ENCODE data around the gene FRMD5.

Gene FRMD5

DNA sequence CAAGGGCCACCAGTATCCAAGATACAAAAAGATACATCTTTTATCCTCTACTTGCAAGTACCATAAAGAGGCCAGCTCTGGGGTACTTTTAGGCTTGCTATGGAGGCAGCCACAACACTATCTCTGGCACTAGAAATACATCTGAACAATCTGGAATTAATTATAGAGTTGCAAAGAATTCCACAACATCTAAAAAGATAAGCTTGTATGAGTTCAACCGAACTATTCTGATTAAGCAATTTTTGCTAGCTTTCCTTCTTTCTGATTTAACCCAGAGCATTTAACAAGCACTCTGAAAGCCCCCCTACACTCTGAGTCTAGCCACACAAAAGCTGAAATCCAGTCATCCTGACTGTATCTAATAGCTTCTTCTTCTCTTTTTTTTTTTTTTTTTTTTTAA is 95.4 kb downstream of the FRMD5 start:
- no peak for ATAC-seq (ENCODE audit: insufficient read depth, low read depth)
- no peaks in the 10 kb centered on the region for H3K36me3 ChIP-seq (ENCODE audit: insufficient read depth, low read length)
- no peaks in the 10 kb centered on the region for H4K20me1 ChIP-seq (ENCODE audit: insufficient read depth, low read length)
- H3K9me3 ChIP-seq (ENCODE audit: insufficient read depth, low read length, severe bottlenecking), result no peaks in the 10 kb centered on the region
- no peak overlapping the region for H3K9ac ChIP-seq (ENCODE audit: low read depth, low read length)
- no peak for DNase-seq
- H3K4me2 ChIP-seq (ENCODE audit: insufficient read depth, low read length), result no peak overlapping the region
- H3K4me1 ChIP-seq (ENCODE audit: insufficient read depth, low read length), result no peaks in the 10 kb centered on the region
- no peak overlapping the region for H3K4me3 ChIP-seq (ENCODE audit: low read depth in 1 of 2, low read length in 2 of 2)
- TF ChIP-seq CTCF (IDR thresholded peaks at IDR 0.05; ENCODE audit: borderline replicate concordance, extremely low read depth, low read length, poor library complexity, severe bottlenecking) (no peak), EZH2 (IDR thresholded peaks at IDR 0.05; ENCODE audit: borderline replicate concordance, low read depth, low read length, severe bottlenecking) (no peak)
- no peak overlapping the region for H3K27ac ChIP-seq (ENCODE audit: low read length)
- H3K79me2 ChIP-seq (ENCODE audit: insufficient read depth, low read length), result no peaks in the 10 kb centered on the region
- H2AFZ ChIP-seq (ENCODE audit: low read depth, low read length), result no peak overlapping the region
- H3K27me3 ChIP-seq (ENCODE audit: insufficient read depth, low read length, poor library complexity), result peaks cover 18% of the 10 kb centered on the region

DNA sequence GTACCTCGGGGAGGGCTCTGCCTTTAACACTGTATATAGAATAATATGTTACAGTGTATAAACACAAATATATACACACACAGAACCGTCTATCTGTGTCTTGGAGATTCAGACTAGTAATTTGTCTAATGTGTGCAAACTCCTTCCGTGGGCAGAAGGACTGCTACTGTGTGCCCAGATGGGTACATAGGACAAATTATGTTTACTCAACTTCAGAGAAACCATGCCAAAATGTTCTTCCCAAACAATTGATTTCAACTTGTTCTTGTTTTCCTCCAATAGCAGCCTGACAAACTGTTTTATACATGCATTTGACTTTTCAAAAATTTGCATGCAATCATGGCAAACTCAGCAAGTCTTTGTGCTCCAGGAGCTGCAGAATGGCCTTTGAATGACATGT is 97.5 kb downstream of the FRMD5 start:
- Histone ChIP-seq H3K36me3 (ENCODE audit: insufficient read depth, low read length) (no peaks in the 10 kb centered on the region), H3K9ac (ENCODE audit: low read depth, low read length) (no peak overlapping the region), H3K9me3 (ENCODE audit: insufficient read depth, low read length, severe bottlenecking) (no peaks in the 10 kb centered on the region), H3K27me3 (ENCODE audit: insufficient read depth, low read length, poor library complexity) (peaks cover 25% of the 10 kb centered on the region), H4K20me1 (ENCODE audit: insufficient read depth, low read length) (no peaks in the 10 kb centered on the region), H3K4me2 (ENCODE audit: insufficient read depth, low read length) (no peak overlapping the region), H3K79me2 (ENCODE audit: insufficient read depth, low read length) (no peaks in the 10 kb centered on the region), H3K27ac (ENCODE audit: low read length) (no peak overlapping the region), H2AFZ (ENCODE audit: low read depth, low read length) (no peak overlapping the region), H3K4me1 (ENCODE audit: insufficient read depth, low read length) (no peaks in the 10 kb centered on the region), H3K4me3 (ENCODE audit: low read depth in 1 of 2, low read length in 2 of 2) (no peak overlapping the region)
- TF ChIP-seq EZH2 (IDR thresholded peaks at IDR 0.05; ENCODE audit: borderline replicate concordance, low read depth, low read length, severe bottlenecking), result no peak
- TF ChIP-seq CTCF (IDR thresholded peaks at IDR 0.05; ENCODE audit: borderline replicate concordance, extremely low read depth, low read length, poor library complexity, severe bottlenecking), result no peak
- DNase-seq (no peak), ATAC-seq (ENCODE audit: insufficient read depth, low read depth) (no peak)

GRCh38 chr15:44096596-44096995 is 98.5 kb downstream of the FRMD5 start:
- Histone ChIP-seq H3K27me3 (ENCODE audit: insufficient read depth, low read length, poor library complexity) (peaks cover 27% of the 10 kb centered on the region), H3K79me2 (ENCODE audit: insufficient read depth, low read length) (no peaks in the 10 kb centered on the region), H3K4me2 (ENCODE audit: insufficient read depth, low read length) (no peak overlapping the region), H2AFZ (ENCODE audit: low read depth, low read length) (no peak overlapping the region), H3K9ac (ENCODE audit: low read depth, low read length) (no peak overlapping the region), H3K4me1 (ENCODE audit: insufficient read depth, low read length) (no peaks in the 10 kb centered on the region), H3K27ac (ENCODE audit: low read length) (no peak overlapping the region), H4K20me1 (ENCODE audit: insufficient read depth, low read length) (no peaks in the 10 kb centered on the region), H3K4me3 (ENCODE audit: low read depth in 1 of 2, low read length in 2 of 2) (no peak overlapping the region), H3K36me3 (ENCODE audit: insufficient read depth, low read length) (no peaks in the 10 kb centered on the region), H3K9me3 (ENCODE audit: insufficient read depth, low read length, severe bottlenecking) (no peaks in the 10 kb centered on the region)
- ATAC-seq (ENCODE audit: insufficient read depth, low read depth) (no peak), DNase-seq (no peak)
- no peak for TF ChIP-seq EZH2 (IDR thresholded peaks at IDR 0.05; ENCODE audit: borderline replicate concordance, low read depth, low read length, severe bottlenecking)
- TF ChIP-seq CTCF (IDR thresholded peaks at IDR 0.05; ENCODE audit: borderline replicate concordance, extremely low read depth, low read length, poor library complexity, severe bottlenecking), result no peak

DNA sequence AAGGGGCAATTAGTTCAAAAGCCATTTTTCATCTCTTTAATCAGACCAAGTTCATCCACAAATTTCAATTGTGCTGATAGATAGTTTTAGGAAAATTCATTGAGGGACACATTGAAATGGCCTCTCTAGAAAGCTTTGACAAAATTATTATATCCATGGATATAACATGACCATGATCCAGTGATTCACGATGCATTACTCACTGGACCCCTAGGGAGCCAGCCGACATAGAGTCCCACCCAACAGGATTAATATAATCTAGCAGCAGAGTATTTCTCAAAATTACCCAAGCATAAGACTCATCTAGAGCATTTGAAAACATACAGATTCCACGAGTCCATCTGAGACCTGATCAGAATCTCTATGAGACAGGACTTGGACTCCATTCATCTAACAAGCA is 100.3 kb downstream of the FRMD5 start:
- Histone ChIP-seq H3K79me2 (ENCODE audit: insufficient read depth, low read length) (no peaks in the 10 kb centered on the region), H3K4me1 (ENCODE audit: insufficient read depth, low read length) (no peaks in the 10 kb centered on the region), H3K9ac (ENCODE audit: low read depth, low read length) (no peak overlapping the region), H2AFZ (ENCODE audit: low read depth, low read length) (no peak overlapping the region), H3K27me3 (ENCODE audit: insufficient read depth, low read length, poor library complexity) (peaks cover 27% of the 10 kb centered on the region), H3K36me3 (ENCODE audit: insufficient read depth, low read length) (no peaks in the 10 kb centered on the region), H4K20me1 (ENCODE audit: insufficient read depth, low read length) (no peaks in the 10 kb centered on the region), H3K27ac (ENCODE audit: low read length) (no peak overlapping the region), H3K4me3 (ENCODE audit: low read depth in 1 of 2, low read length in 2 of 2) (no peak overlapping the region), H3K4me2 (ENCODE audit: insufficient read depth, low read length) (no peak overlapping the region), H3K9me3 (ENCODE audit: insufficient read depth, low read length, severe bottlenecking) (no peaks in the 10 kb centered on the region)
- TF ChIP-seq CTCF (IDR thresholded peaks at IDR 0.05; ENCODE audit: borderline replicate concordance, extremely low read depth, low read length, poor library complexity, severe bottlenecking) (no peak), EZH2 (IDR thresholded peaks at IDR 0.05; ENCODE audit: borderline replicate concordance, low read depth, low read length, severe bottlenecking) (no peak)
- ATAC-seq (ENCODE audit: insufficient read depth, low read depth) (no peak), DNase-seq (no peak)
